DOHH2 (cell line): Measurements from ENCODE around the gene BSDC1.

Source experiments
- H3F3A ChIP-seq: fragments of 200-600 bp; sonication (generic), shearing (Covaris generic); 2 replicates; pipeline ENCODE4 v1.6.0; 2016; ENCODE audit warnings: antibody characterized with exemption, mild to moderate bottlenecking; ENCODE audit not compliant: control insufficient read depth, insufficient read depth
- H3K27ac ChIP-seq: fragments of 200-600 bp; sonication (generic); 2 replicates; pipeline ENCODE4 v1.5.1; 2014; ENCODE audit warnings: low read depth, mild to moderate bottlenecking, low read length, moderate library complexity
- H3K27me3 ChIP-seq: fragments of 200-600 bp; sonication (generic); 2 replicates; pipeline ENCODE4 v1.6.1; 2014; ENCODE audit warnings: mild to moderate bottlenecking, low read length, mixed read lengths; ENCODE audit not compliant: control insufficient read depth
- H3K36me3 ChIP-seq: fragments of 200-600 bp; sonication (generic); 2 replicates; pipeline ENCODE4 v1.6.1; 2014; ENCODE audit warnings: mild to moderate bottlenecking, low read length, moderate library complexity, mixed read lengths; ENCODE audit not compliant: control insufficient read depth
- H3K4me1 ChIP-seq: fragments of 200-600 bp; sonication (generic); 2 replicates; pipeline ENCODE4 v1.6.1; 2014; ENCODE audit warnings: mild to moderate bottlenecking, low read length, mixed read lengths; ENCODE audit not compliant: control insufficient read depth
- H3K4me2 ChIP-seq: fragments of 200-600 bp; sonication (generic); 2 replicates; pipeline ENCODE4 v1.6.0; 2014; ENCODE audit warnings: mild to moderate bottlenecking, low read length, moderate library complexity
- H3K4me3 ChIP-seq: fragments of 200-600 bp; sonication (generic); 2 replicates; pipeline ENCODE4 v1.5.1; 2014; ENCODE audit warnings: mild to moderate bottlenecking, low read length, mixed read lengths
- H3K79me2 ChIP-seq: fragments of 200-600 bp; sonication (generic); 2 replicates; pipeline ENCODE4 v1.6.1; 2014; ENCODE audit warnings: mild to moderate bottlenecking, low read length, mixed read lengths; ENCODE audit not compliant: control insufficient read depth
- H3K9me2 ChIP-seq: fragments of 200-600 bp; sonication (generic); replicated peaks from 2 replicates; pipeline ENCODE4 v1.6.1; 2014; ENCODE audit warnings: mild to moderate bottlenecking, low read length, mixed read lengths; ENCODE audit not compliant: control insufficient read depth
- H3K9me3 ChIP-seq: fragments of 200-600 bp; sonication (generic); 2 replicates; pipeline ENCODE4 v1.6.1; 2014; ENCODE audit warnings: antibody characterized with exemption, low read length, mixed read lengths; ENCODE audit not compliant: control insufficient read depth, insufficient read depth
- H4K20me1 ChIP-seq: fragments of 200-600 bp; sonication (generic); 2 replicates; pipeline ENCODE4 v1.6.0; 2014; ENCODE audit warnings: low read depth, mild to moderate bottlenecking, antibody characterized with exemption, low read length, moderate library complexity; ENCODE audit not compliant: control insufficient read depth, insufficient read depth
- EZH2phosphoT487 ChIP-seq: fragments of 200-600 bp; sonication (generic); IDR thresholded peaks from 2 replicates; pipeline ENCODE4 v1.6.1; 2017; ENCODE audit warnings: borderline replicate concordance, mild to moderate bottlenecking, antibody characterized with exemption, low read length, moderate library complexity, mixed read lengths
- TF ChIP-seq, protein P1 (sequence below): fragments of 200-600 bp; sonication (generic); IDR thresholded peaks from one replicate; pipeline ENCODE4 v1.5.1; 2014; ENCODE audit warnings: antibody characterized with exemption, mild to moderate bottlenecking, low read depth, low read length; ENCODE audit not compliant: poor library complexity, severe bottlenecking

Gene BSDC1

GRCh38 chr1:32361308-32361673 lies 33.0 kb downstream of the BSDC1 start:
- H3K36me3 ChIP-seq = peaks cover 9% of the 10 kb centered on the region; the same call in 1 of the 2 replicates
- no peaks in the 10 kb centered on the region for H3K9me2 ChIP-seq
- no peaks in the 10 kb centered on the region for H3K79me2 ChIP-seq
- no peaks in the 10 kb centered on the region for H4K20me1 ChIP-seq
- peaks cover 15% of the 10 kb centered on the region for H3F3A ChIP-seq
- H3K4me3 ChIP-seq = peak overlapping the region; percentile 37
- H3K9me3 ChIP-seq = no peaks in the 10 kb centered on the region
- no peak overlapping the region for H3K27ac ChIP-seq
- no peaks in the 10 kb centered on the region for H3K27me3 ChIP-seq
- TF ChIP-seq, protein P1, sequence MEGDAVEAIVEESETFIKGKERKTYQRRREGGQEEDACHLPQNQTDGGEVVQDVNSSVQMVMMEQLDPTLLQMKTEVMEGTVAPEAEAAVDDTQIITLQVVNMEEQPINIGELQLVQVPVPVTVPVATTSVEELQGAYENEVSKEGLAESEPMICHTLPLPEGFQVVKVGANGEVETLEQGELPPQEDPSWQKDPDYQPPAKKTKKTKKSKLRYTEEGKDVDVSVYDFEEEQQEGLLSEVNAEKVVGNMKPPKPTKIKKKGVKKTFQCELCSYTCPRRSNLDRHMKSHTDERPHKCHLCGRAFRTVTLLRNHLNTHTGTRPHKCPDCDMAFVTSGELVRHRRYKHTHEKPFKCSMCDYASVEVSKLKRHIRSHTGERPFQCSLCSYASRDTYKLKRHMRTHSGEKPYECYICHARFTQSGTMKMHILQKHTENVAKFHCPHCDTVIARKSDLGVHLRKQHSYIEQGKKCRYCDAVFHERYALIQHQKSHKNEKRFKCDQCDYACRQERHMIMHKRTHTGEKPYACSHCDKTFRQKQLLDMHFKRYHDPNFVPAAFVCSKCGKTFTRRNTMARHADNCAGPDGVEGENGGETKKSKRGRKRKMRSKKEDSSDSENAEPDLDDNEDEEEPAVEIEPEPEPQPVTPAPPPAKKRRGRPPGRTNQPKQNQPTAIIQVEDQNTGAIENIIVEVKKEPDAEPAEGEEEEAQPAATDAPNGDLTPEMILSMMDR = no peak
- no peak for TF ChIP-seq EZH2phosphoT487
- H3K4me1 ChIP-seq = peaks cover 27% of the 10 kb centered on the region
- H3K4me2 ChIP-seq = peak overlapping the region; percentile 53

DNA sequence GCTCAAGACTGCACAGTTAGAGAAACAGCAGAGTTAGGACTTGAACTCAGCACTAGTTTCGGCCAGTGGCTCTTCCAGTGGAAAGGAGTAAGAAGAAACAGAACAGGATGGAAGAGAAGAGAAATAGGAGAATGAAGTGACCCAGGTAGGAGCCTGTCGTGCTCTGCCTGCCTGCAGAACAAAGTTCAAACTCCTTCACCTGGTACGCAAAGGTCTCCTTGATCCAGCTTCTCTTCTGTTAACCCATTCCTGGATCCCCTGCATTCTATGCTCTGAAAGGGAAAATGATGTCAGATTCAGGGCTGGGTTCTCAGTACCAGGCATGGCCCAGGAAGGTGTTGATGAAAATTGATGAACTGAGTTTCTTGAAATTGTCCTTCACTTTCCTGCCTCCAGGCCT lies 35.8 kb downstream of the BSDC1 start:
- no peaks in the 10 kb centered on the region for H3K79me2 ChIP-seq
- H3K27me3 ChIP-seq = no peaks in the 10 kb centered on the region
- TF ChIP-seq, protein P1 = no peak
- no peak for TF ChIP-seq EZH2phosphoT487
- no peaks in the 10 kb centered on the region for H3K9me2 ChIP-seq
- H3K4me1 ChIP-seq = peaks cover 29% of the 10 kb centered on the region
- H3K4me2 ChIP-seq = no peak overlapping the region
- no peak overlapping the region for H3K27ac ChIP-seq
- peaks cover 10% of the 10 kb centered on the region for H3F3A ChIP-seq
- no peak overlapping the region for H3K4me3 ChIP-seq
- H3K9me3 ChIP-seq = no peaks in the 10 kb centered on the region
- no peaks in the 10 kb centered on the region for H4K20me1 ChIP-seq
- 0 out of 2 replicates have a peak, but pooled peaks cover 2% of the 10 kb centered on the region for H3K36me3 ChIP-seq

- Histone ChIP-seq H3K36me3 (no peaks in the 10 kb centered on the region), H3K4me2 (no peak overlapping the region)
- TF ChIP-seq, protein P1 = no peak
- no peak for TF ChIP-seq EZH2phosphoT487
Observed at GRCh38 chr1:32357614-32358013, 36.6 kb downstream of the BSDC1 start.

More at GRCh38 chr1:32357614-32358013, 36.6 kb downstream of the BSDC1 start:
- Histone ChIP-seq H3K27me3 (no peaks in the 10 kb centered on the region), H3K4me3 (no peak overlapping the region), H3K4me1 (peaks cover 34% of the 10 kb centered on the region), H3K9me2 (no peaks in the 10 kb centered on the region), H3K9me3 (no peaks in the 10 kb centered on the region), H3K79me2 (no peaks in the 10 kb centered on the region), H3F3A (0 out of 2 replicates have a peak, but pooled peaks cover 5% of the 10 kb centered on the region), H4K20me1 (no peaks in the 10 kb centered on the region), H3K27ac (no peak overlapping the region)
